Stimulated activated CD8-positive, alpha-beta memory T cell treated with anti-CD3 and anti-CD28 coated beads, Interleukin-12 subunit alpha, Interleukin-12 subunit beta, amount 100 ng/mL, for 4 hours (primary cell): ENCODE results near the gene PPARG.
"Not testable (repeated sequence)": the region's sequence is repeated elsewhere in the genome, so short reads cannot be mapped to it uniquely, and the experiment has no call there.

Source experiments
- DNase-seq: peaks from one replicate; pipeline ENCODE4 v3.0.0-alpha.2; 2020; ENCODE audit warnings: low read depth

PPARG gene

DNA sequence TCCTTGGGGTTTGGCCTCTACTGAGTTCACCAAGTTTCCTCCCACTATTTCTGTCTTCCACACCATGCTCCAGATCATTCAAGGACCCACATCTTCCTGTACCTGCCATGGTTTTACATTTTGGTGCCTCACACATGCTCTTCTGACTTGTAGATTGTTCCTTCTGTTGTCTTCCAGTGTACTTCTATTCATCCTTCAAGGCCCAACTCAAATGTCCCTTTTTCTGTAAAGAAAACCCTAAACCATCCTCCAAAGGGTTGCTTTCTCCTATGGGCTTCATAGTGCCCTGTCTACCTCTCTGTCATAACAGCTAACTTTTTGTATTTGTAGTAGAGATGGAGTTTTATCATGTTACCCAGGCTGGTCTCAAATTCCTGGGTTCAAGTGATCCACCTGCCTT is 175.3 kb downstream of the PPARG start:
- DNase-seq, result no peak

GRCh38 chr3:12465151-12465835 is 176.4 kb downstream of the PPARG start:
- DNase-seq, result no peak

- no peak for DNase-seq
Measured at GRCh38 chr3:12465836-12466225, 177.0 kb downstream of the PPARG start.

- DNase-seq, result no peak
Measured at GRCh38 chr3:12467746-12468145, 178.9 kb downstream of the PPARG start.

DNA sequence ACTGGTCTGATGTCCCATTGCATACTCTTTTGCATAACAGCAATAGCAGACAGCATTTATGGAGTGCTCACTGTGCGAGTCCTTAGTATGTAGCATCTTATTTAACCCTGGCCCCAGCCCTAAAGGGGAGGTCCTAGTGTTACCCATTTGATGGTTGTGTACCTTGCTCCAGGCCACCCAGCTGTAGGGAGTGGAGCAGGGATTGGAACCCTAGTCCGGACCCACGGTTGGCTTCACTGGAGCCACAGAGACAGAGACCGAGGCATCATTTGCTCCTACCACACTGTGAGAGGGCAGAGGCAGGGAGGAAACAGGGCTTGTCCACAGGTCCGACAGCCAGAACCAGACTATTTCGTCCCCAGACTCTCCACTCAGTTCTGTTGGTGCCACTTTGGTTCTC is 179.4 kb downstream of the PPARG start:
- no peak for DNase-seq

- DNase-seq, result no peak
Measured at GRCh38 chr3:12468757-12469156, 179.9 kb downstream of the PPARG start.

DNA sequence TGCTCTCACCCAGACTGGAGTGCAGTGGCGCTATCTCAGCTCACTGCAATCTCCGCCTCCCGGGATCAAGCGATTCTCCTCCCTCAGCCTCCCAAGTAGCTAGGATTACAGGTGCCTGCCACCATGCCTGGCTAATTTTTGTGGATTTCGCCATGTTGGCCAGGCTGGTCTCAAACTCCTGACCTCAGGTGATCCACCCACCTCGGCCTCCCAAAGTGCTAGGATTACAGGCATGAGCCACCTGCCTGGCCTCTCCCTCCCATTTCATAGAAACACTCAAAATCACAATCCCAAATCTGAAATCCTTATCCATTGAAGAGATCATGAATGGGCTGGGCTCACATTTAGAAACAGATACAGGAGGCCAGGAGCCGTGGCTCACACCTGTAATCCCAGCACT is 180.4 kb downstream of the PPARG start:
- not testable (repeated sequence) for DNase-seq

DNA sequence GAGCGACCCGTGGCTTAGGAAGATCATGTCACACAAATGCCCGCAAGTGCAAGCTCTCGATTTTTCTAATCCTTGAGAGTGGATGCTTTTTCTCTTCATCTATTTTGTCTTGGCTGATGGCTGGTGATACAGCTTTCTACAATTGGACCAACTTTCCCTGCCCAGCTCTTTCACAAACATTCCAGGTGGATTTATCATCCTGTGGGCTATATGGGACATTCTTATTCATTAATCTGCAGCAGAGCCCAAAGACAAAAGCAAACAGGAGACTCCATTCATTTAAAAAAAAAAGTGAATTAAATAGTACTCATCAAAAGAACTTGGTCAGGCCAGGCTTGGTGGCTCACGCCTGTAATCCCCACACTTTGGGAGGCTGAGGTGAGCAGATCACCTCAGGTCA is 181.2 kb downstream of the PPARG start:
- no peak for DNase-seq

GRCh38 chr3:12470680-12471079 is 181.8 kb downstream of the PPARG start:
- no peak for DNase-seq

DNA sequence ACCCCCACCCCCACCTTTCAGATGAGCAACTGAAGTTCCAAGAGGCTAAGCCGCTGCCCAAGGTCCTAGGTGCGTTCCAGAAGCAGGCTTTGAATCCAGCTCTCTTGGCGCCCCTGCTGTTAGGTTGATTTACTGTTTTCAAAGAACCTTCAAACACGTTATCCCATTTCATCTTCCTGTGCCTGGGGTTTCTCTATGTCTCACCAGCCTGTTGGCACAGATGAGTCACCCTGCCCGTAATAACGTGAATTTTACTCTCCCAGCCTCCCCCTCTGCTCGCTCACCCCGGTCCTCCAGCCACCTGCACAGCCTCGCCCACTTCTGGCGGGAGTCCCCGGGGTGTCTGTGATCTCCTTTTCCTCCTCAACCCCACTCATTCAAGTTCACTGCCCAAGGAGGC is 182.4 kb downstream of the PPARG start:
- peak; percentile 10 for DNase-seq

DNA sequence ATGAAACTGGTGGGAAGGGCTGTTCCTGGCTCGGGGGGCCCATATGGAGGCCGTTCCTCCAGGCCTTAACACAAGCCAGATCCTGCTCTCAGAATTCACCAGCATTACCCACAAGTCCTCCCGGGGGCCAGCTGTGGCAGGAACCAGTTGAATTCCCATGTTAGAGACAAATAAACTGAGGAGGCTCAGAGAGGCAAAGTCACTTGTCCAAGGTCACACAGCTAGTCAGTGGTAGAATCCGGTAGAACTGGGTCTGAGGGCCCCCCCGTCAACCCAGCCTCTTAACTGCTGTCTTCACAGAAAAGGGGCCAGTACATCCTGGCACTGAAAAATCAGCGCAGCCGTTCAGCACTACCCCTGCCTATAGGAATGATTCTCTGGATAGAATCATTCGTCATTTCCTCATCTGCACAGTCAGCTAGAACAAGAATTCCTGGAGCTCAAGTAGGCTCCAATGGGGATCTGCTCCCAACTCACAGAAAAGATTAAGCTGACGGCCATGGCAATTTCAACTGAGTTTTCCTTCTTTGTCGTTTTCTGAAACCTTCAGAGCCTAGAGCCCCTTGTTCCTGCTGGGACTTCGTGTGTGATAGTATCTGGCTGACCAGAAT is 183.2 kb downstream of the PPARG start:
- DNase-seq, result no peak

GRCh38 chr3:12472796-12473195 is 183.9 kb downstream of the PPARG start:
- DNase-seq, result no peak

GRCh38 chr3:12473511-12473910 is 184.6 kb downstream of the PPARG start:
- no peak for DNase-seq

GRCh38 chr3:12476238-12476897 is 187.5 kb downstream of the PPARG start:
- DNase-seq, result no peak

GRCh38 chr3:12477256-12477655 is 188.4 kb downstream of the PPARG start:
- no peak for DNase-seq

- no peak for DNase-seq
Measured at GRCh38 chr3:12478326-12478725, 189.5 kb downstream of the PPARG start.

DNA sequence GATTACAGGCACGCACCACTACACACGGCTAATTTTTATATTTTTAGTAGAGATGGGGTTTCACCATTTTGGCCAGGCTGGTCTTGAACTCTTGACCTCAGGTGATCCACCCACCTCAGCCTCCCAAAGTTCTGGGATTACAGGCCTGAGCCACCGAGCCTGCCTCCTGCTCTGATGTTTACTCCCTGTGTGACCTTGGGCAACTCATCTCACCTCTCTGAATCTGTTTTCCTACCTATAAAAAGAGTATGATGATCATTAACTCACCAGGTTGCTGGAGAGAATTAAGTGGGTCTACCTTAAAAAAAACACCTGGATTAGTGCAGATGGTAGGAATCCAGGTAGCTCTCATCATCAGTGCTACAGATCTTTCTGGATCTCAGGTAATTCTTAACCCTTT is 190.3 kb downstream of the PPARG start:
- not testable (repeated sequence) for DNase-seq

GRCh38 chr3:12479919-12480427 is 191.1 kb downstream of the PPARG start:
- DNase-seq, result no peak

DNA sequence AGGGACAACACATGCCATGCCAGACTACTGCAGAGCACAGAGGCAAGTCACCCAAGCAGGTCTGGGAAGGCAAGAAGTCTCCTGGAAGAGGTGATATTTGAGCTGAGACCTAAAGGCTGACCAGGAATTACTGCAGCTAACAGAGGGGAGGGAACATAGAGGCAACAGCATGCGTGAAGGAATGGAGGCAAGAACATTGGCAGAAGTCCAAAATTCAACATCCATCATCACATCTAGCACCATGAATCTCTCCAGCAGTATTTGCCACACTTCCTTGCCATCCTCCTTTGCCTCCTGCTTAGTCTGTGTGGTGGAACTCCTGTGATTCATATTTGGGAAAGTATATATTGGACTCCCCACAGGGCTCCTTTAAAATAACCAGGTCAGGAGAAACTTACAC is 194.5 kb downstream of the PPARG start:
- no peak for DNase-seq

DNA sequence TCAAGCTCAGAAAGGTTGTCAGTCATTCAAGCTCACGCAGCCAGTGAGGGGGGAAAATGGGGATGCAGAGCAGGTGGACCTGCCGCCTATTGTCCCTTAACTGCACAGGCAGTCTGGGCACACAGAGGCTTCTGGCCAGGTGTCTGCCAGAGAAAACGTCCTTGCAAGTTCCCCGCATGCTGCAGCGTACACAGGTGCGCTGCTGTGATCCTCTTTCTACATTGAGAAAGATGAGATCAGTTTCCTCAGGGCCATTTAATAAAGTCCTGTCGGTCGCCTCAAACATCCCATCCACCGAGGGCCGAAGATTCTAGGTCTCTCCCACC is 195.0 kb downstream of the PPARG start:
- no peak for DNase-seq
